RPMI8226 (cell line): ENCODE results near the gene LIX1.

ENCODE experiments used
- DNase-seq: peaks from one replicate; pipeline ENCODE4 v3.0.0-alpha.2; 2015

LIX1 gene

DNA sequence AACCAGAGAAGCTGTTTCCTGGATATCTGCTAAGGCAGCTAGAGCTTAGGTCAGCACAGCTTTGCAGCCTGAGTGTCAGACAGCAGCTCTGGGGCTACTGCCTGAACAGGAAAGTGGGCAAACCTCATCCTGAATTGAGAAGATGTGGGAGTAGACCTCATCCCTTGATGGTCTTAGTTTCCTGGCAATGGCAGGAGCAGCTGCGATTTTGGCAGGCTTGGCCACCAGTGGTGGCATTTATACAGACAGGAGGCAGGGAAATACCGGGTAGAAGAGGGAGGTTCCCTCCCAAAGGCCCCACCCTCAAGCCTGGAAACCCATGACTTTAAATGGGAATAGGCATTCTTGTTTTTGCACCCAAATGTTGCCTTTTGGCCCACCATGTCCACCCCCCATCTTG is 69.7 kb downstream of the LIX1 start:
- no peak for DNase-seq

GRCh38 chr5:97071993-97072392 is 70.4 kb downstream of the LIX1 start:
- DNase-seq: no peak

- no peak for DNase-seq
Measured at GRCh38 chr5:97071101-97071500, 71.3 kb downstream of the LIX1 start.

GRCh38 chr5:97070234-97070633 is 72.2 kb downstream of the LIX1 start:
- DNase-seq: no peak

DNA sequence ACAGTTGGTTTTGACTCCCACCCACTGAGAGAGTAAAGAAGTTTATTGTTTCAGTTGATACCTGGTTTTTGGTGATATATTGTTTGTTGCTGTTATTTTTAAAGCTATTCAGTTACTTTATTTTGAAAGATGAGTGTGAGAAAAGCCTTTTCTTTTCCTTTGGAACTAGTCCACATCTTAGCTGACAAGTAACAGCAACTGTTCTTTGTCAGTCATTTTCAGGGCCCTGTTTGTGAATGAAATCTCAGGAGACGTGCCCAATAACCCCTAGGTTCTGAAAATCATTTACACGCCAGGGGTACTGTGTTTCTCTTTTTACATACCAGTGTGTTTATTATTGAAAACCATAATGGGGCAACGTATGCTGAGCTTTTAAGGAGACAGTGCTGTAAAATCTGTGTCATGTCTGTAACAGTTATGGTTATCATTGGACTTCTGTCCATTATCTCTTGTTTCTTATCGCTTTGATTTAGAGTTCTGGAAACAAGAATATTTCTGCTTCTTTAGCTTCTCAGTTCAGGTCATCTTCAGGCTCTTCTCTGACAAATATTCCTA is 75.0 kb downstream of the LIX1 start:
- DNase-seq: no peak

- no peak for DNase-seq
Measured at GRCh38 chr5:97065475-97065874, 76.9 kb downstream of the LIX1 start.

DNA sequence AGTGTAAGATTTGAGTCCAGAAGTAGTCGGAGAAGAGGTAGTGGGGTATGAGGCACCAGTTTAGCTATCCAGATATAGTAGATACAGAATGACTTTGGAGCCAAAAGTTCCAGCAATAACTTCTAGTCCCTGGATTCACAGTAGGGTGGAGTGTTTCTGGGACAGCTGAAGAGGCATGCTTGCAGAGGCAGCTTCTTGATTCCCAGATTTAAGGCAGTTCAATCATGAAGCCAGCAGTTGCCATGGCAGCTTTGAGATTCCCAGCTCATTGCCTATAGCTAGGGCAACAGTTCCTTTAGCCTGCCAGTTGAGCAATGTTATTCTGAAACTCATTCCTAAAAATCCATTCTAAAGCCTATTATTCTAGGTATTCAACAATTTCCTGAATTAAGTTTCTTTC is 79.2 kb downstream of the LIX1 start:
- DNase-seq: no peak

- DNase-seq: no peak
Measured at GRCh38 chr5:97062046-97062445, 80.4 kb downstream of the LIX1 start.

GRCh38 chr5:97056263-97056662 is 86.1 kb downstream of the LIX1 start:
- DNase-seq: no peak

GRCh38 chr5:97049175-97049574 is 93.2 kb downstream of the LIX1 start:
- DNase-seq: no peak

DNA sequence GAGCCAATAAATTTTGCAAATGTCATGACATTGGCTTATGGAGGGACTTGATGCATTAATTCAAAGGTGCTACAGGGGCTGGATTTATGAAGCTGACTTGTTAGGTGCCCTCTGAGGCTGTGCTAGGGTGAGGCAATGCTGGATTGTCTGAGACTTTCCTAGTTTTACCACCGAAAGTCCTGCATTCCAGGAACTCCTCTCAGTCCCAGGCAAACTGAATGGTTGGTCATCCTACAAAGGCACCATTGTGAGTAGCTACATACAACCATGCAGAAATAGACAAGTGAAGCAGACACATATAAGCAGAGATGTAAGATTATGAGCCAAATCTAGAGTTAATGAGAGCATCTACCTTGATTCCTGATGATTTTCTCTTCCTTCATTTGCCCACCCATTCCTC is 95.3 kb downstream of the LIX1 start:
- DNase-seq: no peak

DNA sequence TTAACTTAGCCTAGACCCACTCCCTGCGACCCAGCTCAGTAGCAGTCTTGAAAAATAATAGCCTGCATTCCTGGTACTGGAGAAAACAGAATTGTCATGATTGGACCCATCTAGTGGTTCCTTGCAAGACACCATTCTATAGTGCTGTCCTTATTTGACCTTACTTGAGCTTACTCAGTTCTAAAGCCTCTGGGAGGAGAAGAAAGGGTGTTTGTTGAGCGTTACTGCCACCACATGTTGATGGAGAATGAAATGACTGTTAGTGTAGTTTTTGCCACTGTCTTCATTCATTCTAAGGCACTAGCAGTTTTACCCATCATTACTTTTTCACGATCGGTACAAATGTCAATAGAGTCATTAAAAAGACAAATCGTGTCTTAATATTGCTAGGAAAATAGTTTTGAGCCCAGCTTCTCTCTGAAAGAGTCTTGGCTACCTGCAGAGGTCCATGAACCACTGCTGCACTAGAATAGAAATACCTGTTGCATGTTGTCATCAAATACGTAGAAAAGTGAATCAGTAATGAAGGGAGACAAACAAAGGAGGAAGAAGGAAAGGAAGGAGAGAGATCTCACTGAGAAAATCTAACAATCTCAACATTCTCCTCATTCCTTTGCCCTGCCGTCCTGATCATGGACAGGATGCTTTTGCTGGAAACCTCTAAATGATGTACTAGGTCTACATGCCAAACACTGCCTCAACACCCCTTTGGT is 96.0 kb downstream of the LIX1 start:
- DNase-seq: no peak

- no peak for DNase-seq
Measured at GRCh38 chr5:97044052-97044451, 98.4 kb downstream of the LIX1 start.

GRCh38 chr5:97043511-97043910 is 98.9 kb downstream of the LIX1 start:
- no peak for DNase-seq

GRCh38 chr5:97042996-97043395 is 99.4 kb downstream of the LIX1 start:
- DNase-seq: no peak
